Activated naive CD4-positive, alpha-beta T cell treated with anti-CD3 and anti-CD28 coated beads, Interleukin-2, amount 10 ng/mL, durations not matched to agents 5 hours and 36 hours (primary cell): ENCODE results near the gene C2CD4C. TPM values are rescaled to one million over a fixed set of nuclear protein-coding genes. Genes with fewer than 3 reads are reported as not detected.

ENCODE experiments used
- total RNA-seq, 2 experiments: library from RNA; stranded (reverse); gene quantifications; one replicate each; pipeline ENCODE4 v1.2.3, GENCODE V29; 2021

Gene C2CD4C, protein sequence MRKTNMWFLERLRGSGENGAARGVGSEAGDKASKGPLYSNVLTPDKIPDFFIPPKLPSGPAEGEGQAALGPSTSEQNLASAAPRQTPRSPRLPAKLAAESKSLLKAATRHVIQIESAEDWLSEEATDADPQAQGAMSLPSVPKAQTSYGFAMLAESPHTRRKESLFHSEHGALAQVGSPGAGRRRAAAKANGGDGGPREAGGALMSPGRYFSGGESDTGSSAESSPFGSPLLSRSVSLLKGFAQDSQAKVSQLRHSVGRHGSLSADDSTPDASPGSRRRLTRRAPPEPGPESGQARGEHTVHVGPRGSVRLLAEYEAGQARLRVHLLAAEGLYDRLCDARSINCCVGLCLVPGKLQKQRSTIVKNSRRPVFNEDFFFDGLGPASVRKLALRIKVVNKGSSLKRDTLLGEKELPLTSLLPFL
- under 1 TPM; 0.14 to 0.20 TPM for total RNA-seq

DNA sequence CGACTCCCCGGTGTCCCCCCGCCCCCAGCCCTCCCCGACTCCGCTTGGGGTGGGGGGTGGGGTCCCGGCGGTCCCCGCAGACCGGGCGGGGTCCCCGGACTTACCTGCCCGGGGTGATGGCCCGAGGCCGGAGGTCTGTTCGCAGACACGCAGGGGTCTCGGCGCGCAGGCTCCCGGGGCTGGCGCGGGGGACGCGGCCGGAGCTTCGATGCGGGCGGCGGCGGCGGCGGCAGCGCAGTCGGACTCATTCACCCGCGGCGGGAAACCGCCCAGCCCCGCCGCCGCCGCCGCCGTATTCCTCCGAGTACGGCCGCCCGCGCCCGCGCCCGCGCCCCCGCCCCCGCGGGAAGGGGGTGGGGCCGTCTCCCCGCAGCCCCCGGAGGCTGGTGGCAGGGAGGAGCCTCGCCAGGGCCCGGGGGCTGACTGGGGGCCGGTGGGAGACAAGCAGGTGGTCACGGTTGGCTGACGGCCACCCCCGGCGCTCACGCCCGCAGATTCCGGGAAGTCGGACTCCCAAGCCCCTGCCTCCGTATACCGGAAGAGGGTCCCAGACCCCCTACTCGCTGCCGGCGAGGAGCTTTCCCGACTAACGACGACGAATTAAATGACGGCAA is at the start of gene C2CD4C:
TSS of gene C2CD4C (minus strand) at position 246 of the 614 bp plus-strand sequence. CDS start 786 bp downstream, outside the sequence.

Other genes with a start within 250 kb of the C2CD4C start
- gene PLPP2, start 117.7 kb downstream of the C2CD4C start, total RNA-seq: under 1 TPM in 1 of 2 experiments, not detected in 1; 0.29 TPM
- gene MIER2, start 64.4 kb downstream of the C2CD4C start, total RNA-seq: 10 to 100 TPM; 22.5 to 24.4 TPM
- not detected for gene SHC2, start 51.9 kb upstream of the C2CD4C start, total RNA-seq
- under 1 TPM; 0.26 to 0.53 TPM for gene MADCAM1, start 87.3 kb upstream of the C2CD4C start, total RNA-seq
- 10 to 100 TPM; 28.3 to 31.9 TPM for gene TPGS1, start 98.3 kb upstream of the C2CD4C start, total RNA-seq
- gene CDC34, start 122.6 kb upstream of the C2CD4C start, total RNA-seq: 10 to 100 TPM; 50.5 to 51.4 TPM
- 10 to 100 TPM; 49.7 to 52.1 TPM for gene GZMM, start 134.9 kb upstream of the C2CD4C start, total RNA-seq
- gene BSG, start 163.4 kb upstream of the C2CD4C start, total RNA-seq: 100 to 1,000 TPM; 192 to 193 TPM
- gene HCN2, start 180.7 kb upstream of the C2CD4C start, total RNA-seq: 1 to 10 TPM; 5.2 to 5.6 TPM
- 10 to 100 TPM; 51.6 to 54.5 TPM for gene POLRMT, start 224.4 kb upstream of the C2CD4C start, total RNA-seq
- not detected for gene FGF22, start 230.7 kb upstream of the C2CD4C start, total RNA-seq